ENCODE data around the gene APOL4. TPM values are rescaled to one million over a fixed set of nuclear protein-coding genes. Genes with fewer than 3 reads are reported as not detected.
"Not testable (repeated sequence)": the region's sequence is repeated elsewhere in the genome, so short reads cannot be mapped to it uniquely, and the experiment has no call there.

APOL4 gene
- total and polyA plus RNA-seq, 12 donors: 1.6 to 22.6 (median 4.2) TPM; not detected in 1

- ATAC-seq: no peak
- no peak for TF ChIP-seq CTCF (IDR thresholded peaks at IDR 0.05)
- H3K27ac ChIP-seq: peak overlapping the region in 1 of 10 donors; percentile 26
- H3K27me3 ChIP-seq: no peaks in the 10 kb centered on the region
- H3K4me3 ChIP-seq: no peak overlapping the region
- intact Hi-C loops (cut with DNase I): loop anchor here in 7 of 10 donors (5.0 kb wide), 4 partner anchors 33 to 43 kb away; partner anchors contain the start of gene APOL4 (in 1 of the 7)
- DNase-seq: no peak
- H3K9me3 ChIP-seq: no peaks in the 10 kb centered on the region
- H3K36me3 ChIP-seq: peaks cover 0 to 71% (median 44%) of the 10 kb centered on the region in 9 donors
- 62 to 63% methylated on average over 2 of the region's 2 CpGs for WGBS, 2 donors
- H3K4me1 ChIP-seq: peaks cover 21 to 58% (median 48%) of the 10 kb centered on the region in 9 donors
These were observed 33.3 kb upstream of the APOL4 start for GRCh38 chr22:36234919-36235318.

GRCh38 chr22:36234213-36234612 lies 32.6 kb upstream of the APOL4 start:
- WGBS, 2 donors: 41 to 43% methylated on average over 2 of the region's 2 CpGs
- TF ChIP-seq CTCF (IDR thresholded peaks at IDR 0.05): no peak
- intact Hi-C loops (cut with DNase I): no loop called here
- no peaks in the 10 kb centered on the region for H3K27me3 ChIP-seq
- no peak overlapping the region for H3K4me3 ChIP-seq
- H3K36me3 ChIP-seq: peaks cover 0 to 78% (median 50%) of the 10 kb centered on the region in 9 donors
- no peak for DNase-seq
- peaks cover 21 to 53% (median 44%) of the 10 kb centered on the region in 9 donors for H3K4me1 ChIP-seq
- no peak for ATAC-seq
- no peaks in the 10 kb centered on the region for H3K9me3 ChIP-seq
- H3K27ac ChIP-seq: peak overlapping the region in 1 of 10 donors; percentile 26

- intact Hi-C loops (cut with DNase I): no loop called here
- ATAC-seq: no peak
- Histone ChIP-seq H3K9me3 (no peaks in the 10 kb centered on the region), H3K27ac (peak overlapping the region in 1 of 10 donors; percentile 26), H3K36me3 (peaks cover 0 to 82% (median 50%) of the 10 kb centered on the region in 9 donors), H3K4me3 (no peak overlapping the region), H3K4me1 (peaks cover 21 to 53% (median 44%) of the 10 kb centered on the region in 9 donors), H3K27me3 (no peaks in the 10 kb centered on the region)
- no peak for DNase-seq
- TF ChIP-seq CTCF (IDR thresholded peaks at IDR 0.05): no peak
- 89 to 92% methylated on average over 7 of the region's 7 CpGs for WGBS, 2 donors
These were observed 32.2 kb upstream of the APOL4 start for GRCh38 chr22:36233796-36234195.

GRCh38 chr22:36232715-36233401 lies 31.2 kb upstream of the APOL4 start:
- no peaks in the 10 kb centered on the region for H3K9me3 ChIP-seq
- peak overlapping the region in 1 of 10 donors; percentile 26 for H3K27ac ChIP-seq
- ATAC-seq: no peak
- TF ChIP-seq CTCF (IDR thresholded peaks at IDR 0.05): no peak
- no peak for DNase-seq
- intact Hi-C loops (cut with DNase I): no loop called here
- 80 to 85% methylated on average over 13 of the region's 13 CpGs for WGBS, 2 donors
- peaks cover 17 to 45% (median 35%) of the 10 kb centered on the region in 9 donors for H3K4me1 ChIP-seq
- H3K36me3 ChIP-seq: peaks cover 0 to 91% (median 57%) of the 10 kb centered on the region in 9 donors
- no peaks in the 10 kb centered on the region for H3K27me3 ChIP-seq
- no peak overlapping the region for H3K4me3 ChIP-seq

- ATAC-seq; H3K4me3 ChIP-seq; H3K9me3 ChIP-seq; H3K27me3 ChIP-seq; intact Hi-C loops (cut with DNase I); H3K27ac ChIP-seq; DNase-seq: not testable (repeated sequence)
- peaks cover 0 to 98% (median 57%) of the 10 kb centered on the region in 9 donors for H3K36me3 ChIP-seq
- WGBS, 2 donors: 73 to 85% methylated on average over 5 of the region's 5 CpGs
- H3K4me1 ChIP-seq: peaks cover 2 to 27% (median 17%) of the 10 kb centered on the region in 9 donors
These were observed 29.4 kb upstream of the APOL4 start for GRCh38 chr22:36231051-36231450.

GRCh38 chr22:36229649-36230048 lies 28.0 kb upstream of the APOL4 start:
- H3K27ac ChIP-seq, DNase-seq, H3K9me3 ChIP-seq, H3K27me3 ChIP-seq, ATAC-seq, H3K4me3 ChIP-seq: not testable (repeated sequence)
- WGBS, 2 donors: 89 to 92% methylated on average over 3 of the region's 3 CpGs
- Histone ChIP-seq H3K36me3 (peaks cover 0 to 94% (median 50%) of the 10 kb centered on the region in 9 donors), H3K4me1 (peaks cover 0 to 14% (median 6%) of the 10 kb centered on the region in 9 donors)
- intact Hi-C loops (cut with DNase I): loop anchor here in 1 of 10 donors (10.0 kb wide), 1 partner anchor 85 kb away; no protein-coding TSS in a partner anchor
